ENCODE measurements around the gene SEMA5B.

Gene SEMA5B

GRCh38 chr3:122996038-122996580, 31.5 kb downstream of the SEMA5B start:
- DNase-seq (ENCODE audit: low read depth in 2 of 2), result no peak

- DNase-seq (ENCODE audit: low read depth in 2 of 2), result no peak
Observed at GRCh38 chr3:122994954-122995353, 32.6 kb downstream of the SEMA5B start.

GRCh38 chr3:122993124-122993978, 34.2 kb downstream of the SEMA5B start:
- no peak for DNase-seq (ENCODE audit: low read depth in 2 of 2)

- no peak for DNase-seq (ENCODE audit: low read depth in 2 of 2)
Observed at GRCh38 chr3:122992676-122993075, 34.9 kb downstream of the SEMA5B start.

- DNase-seq (ENCODE audit: low read depth in 2 of 2), result no peak
Observed at GRCh38 chr3:122992133-122992532, 35.4 kb downstream of the SEMA5B start.

GRCh38 chr3:122991236-122991985, 36.2 kb downstream of the SEMA5B start:
- no peak for DNase-seq (ENCODE audit: low read depth in 2 of 2)

GRCh38 chr3:122989856-122990575, 37.5 kb downstream of the SEMA5B start:
- DNase-seq (ENCODE audit: low read depth in 2 of 2), result no peak

GRCh38 chr3:122988508-122988907, 39.1 kb downstream of the SEMA5B start:
- no peak for DNase-seq (ENCODE audit: low read depth in 2 of 2)

GRCh38 chr3:122987736-122988319, 39.7 kb downstream of the SEMA5B start:
- no peak for DNase-seq (ENCODE audit: low read depth in 2 of 2)

GRCh38 chr3:122987231-122987630, 40.3 kb downstream of the SEMA5B start:
- DNase-seq (ENCODE audit: low read depth in 2 of 2), result no peak

GRCh38 chr3:122986693-122987179, 40.8 kb downstream of the SEMA5B start:
- DNase-seq (ENCODE audit: low read depth in 2 of 2), result no peak

- DNase-seq (ENCODE audit: low read depth in 2 of 2), result no peak
Observed at GRCh38 chr3:122985539-122985938, 42.0 kb downstream of the SEMA5B start.

GRCh38 chr3:122984650-122985049, 42.9 kb downstream of the SEMA5B start:
- DNase-seq (ENCODE audit: low read depth in 2 of 2), result no peak

- DNase-seq (ENCODE audit: low read depth in 2 of 2), result no peak
Observed at GRCh38 chr3:122984007-122984406, 43.6 kb downstream of the SEMA5B start.

GRCh38 chr3:122982216-122983185, 45.1 kb downstream of the SEMA5B start:
- DNase-seq (ENCODE audit: low read depth in 2 of 2), result no peak

- no peak for DNase-seq (ENCODE audit: low read depth in 2 of 2)
Observed at GRCh38 chr3:122979211-122979610, 48.4 kb downstream of the SEMA5B start.

GRCh38 chr3:122978569-122978968, 49.0 kb downstream of the SEMA5B start:
- no peak for DNase-seq (ENCODE audit: low read depth in 2 of 2)

GRCh38 chr3:122977746-122978466, 49.7 kb downstream of the SEMA5B start:
- DNase-seq (ENCODE audit: low read depth in 2 of 2), result peak; percentile 49 to 52

GRCh38 chr3:122975924-122976293, 51.7 kb downstream of the SEMA5B start:
- DNase-seq (ENCODE audit: low read depth in 2 of 2), result no peak
